Epithelial cell of proximal tubule (primary cell): Measurements from ENCODE around the gene HDAC4. TPM values are rescaled to one million over a fixed set of nuclear protein-coding genes. Genes with fewer than 3 reads are reported as not detected.

ENCODE experiments used
- DNase-seq: peaks from one replicate; pipeline ENCODE4 v3.0.0-alpha.2; 2011; ENCODE audit warnings: low read depth
- H3K4me3 ChIP-seq: 2 replicates; pipeline ENCODE4 v1.5.1; 2011; ENCODE audit warnings: low read depth, mild to moderate bottlenecking, low read length
- CTCF ChIP-seq: conservative IDR thresholded peaks from 2 replicates; pipeline ENCODE4 v1.5.1; 2012; ENCODE audit warnings: low read depth, mild to moderate bottlenecking, low read length
- total RNA-seq: library from RNA; depleted of rRNA; stranded (reverse); fragments of >200 nt; gene quantifications from 2 replicates; pipeline ENCODE4 v1.2.3, GENCODE V29; 2015

The HDAC4 gene
- total RNA-seq, 1 donor from 2014 or later = 23.2 TPM

- no peak for DNase-seq
- TF ChIP-seq CTCF = no peak
- no peak overlapping the region for H3K4me3 ChIP-seq
These were observed 208.4 kb downstream of the HDAC4 start for GRCh38 chr2:239192456-239192855.

- no peak for TF ChIP-seq CTCF
- H3K4me3 ChIP-seq = no peak overlapping the region
- no peak for DNase-seq
These were observed 209.6 kb downstream of the HDAC4 start for GRCh38 chr2:239190921-239191885.

GRCh38 chr2:239190361-239190760, 210.5 kb downstream of the HDAC4 start:
- H3K4me3 ChIP-seq = no peak overlapping the region
- no peak for TF ChIP-seq CTCF
- no peak for DNase-seq

GRCh38 chr2:239189711-239190131, 211.1 kb downstream of the HDAC4 start:
- DNase-seq = no peak
- no peak for TF ChIP-seq CTCF

GRCh38 chr2:239188536-239188935, 212.3 kb downstream of the HDAC4 start:
- H3K4me3 ChIP-seq = no peak overlapping the region
- no peak for DNase-seq
- no peak for TF ChIP-seq CTCF

More at GRCh38 chr2:239189711-239190131, 211.1 kb downstream of the HDAC4 start:
- H3K4me3 ChIP-seq = no peak overlapping the region

GRCh38 chr2:239187464-239188253, 213.2 kb downstream of the HDAC4 start:
- DNase-seq = no peak
- no peak overlapping the region for H3K4me3 ChIP-seq
- TF ChIP-seq CTCF = no peak
